ENCODE measurements around the gene KRT27.

DNA sequence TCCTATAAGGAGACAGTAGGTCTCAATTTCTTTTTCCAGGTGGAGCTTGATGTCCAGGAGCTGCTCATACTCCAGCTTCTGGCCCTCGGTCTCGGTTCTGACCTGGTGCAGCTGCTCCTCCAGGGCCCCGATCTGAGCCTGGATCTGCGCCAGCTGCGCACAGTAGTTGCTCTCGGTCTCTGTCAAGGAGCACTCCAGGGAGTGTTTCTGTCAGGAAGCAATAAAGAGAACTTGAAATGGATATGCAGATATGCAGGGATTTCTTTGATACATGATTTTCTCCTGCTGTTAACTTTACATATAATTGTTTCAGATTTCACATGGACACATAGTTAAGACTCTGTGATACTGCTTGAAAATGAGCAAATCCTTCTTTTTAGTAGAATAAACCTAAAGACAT, 32.0 kb downstream of the KRT27 start:
- no peak for TF ChIP-seq POLR2A (IDR thresholded peaks at IDR 0.05)
- TF ChIP-seq, protein P1, sequence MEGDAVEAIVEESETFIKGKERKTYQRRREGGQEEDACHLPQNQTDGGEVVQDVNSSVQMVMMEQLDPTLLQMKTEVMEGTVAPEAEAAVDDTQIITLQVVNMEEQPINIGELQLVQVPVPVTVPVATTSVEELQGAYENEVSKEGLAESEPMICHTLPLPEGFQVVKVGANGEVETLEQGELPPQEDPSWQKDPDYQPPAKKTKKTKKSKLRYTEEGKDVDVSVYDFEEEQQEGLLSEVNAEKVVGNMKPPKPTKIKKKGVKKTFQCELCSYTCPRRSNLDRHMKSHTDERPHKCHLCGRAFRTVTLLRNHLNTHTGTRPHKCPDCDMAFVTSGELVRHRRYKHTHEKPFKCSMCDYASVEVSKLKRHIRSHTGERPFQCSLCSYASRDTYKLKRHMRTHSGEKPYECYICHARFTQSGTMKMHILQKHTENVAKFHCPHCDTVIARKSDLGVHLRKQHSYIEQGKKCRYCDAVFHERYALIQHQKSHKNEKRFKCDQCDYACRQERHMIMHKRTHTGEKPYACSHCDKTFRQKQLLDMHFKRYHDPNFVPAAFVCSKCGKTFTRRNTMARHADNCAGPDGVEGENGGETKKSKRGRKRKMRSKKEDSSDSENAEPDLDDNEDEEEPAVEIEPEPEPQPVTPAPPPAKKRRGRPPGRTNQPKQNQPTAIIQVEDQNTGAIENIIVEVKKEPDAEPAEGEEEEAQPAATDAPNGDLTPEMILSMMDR (IDR thresholded peaks at IDR 0.05) = no peak

Data from vagina (tissue), 2 donors.